Psoas muscle (tissue), 8 donors: ENCODE data around the gene RTP5. TPM values are rescaled to one million over a fixed set of nuclear protein-coding genes. Genes with fewer than 3 reads are reported as not detected.
A peak's percentile ranks its signal among the peaks of the same experiment; 100 is the strongest.
"Not testable (repeated sequence)": the region's sequence is repeated elsewhere in the genome, so short reads cannot be mapped to it uniquely, and the experiment has no call there.

Source experiments
- ATAC-seq, 4 donors: fragments of 200-7000 bp; cut with Tn5 transposase; one replicate each; pipeline ENCODE4 v1.9.1; 2020; ENCODE audit warnings: moderate library complexity in 3 of 4, mild to moderate bottlenecking in 2 of 4
- DNase-seq, 2 donors: peaks; one replicate each; pipeline ENCODE4 v3.0.0-alpha.2; 2020
- H3K27ac ChIP-seq: fragments of 200-600 bp; one replicate; pipeline ENCODE4 v1.8.0; 2022
- H3K27me3 ChIP-seq, 3 donors: fragments of 200-600 bp in 1 of 3; one replicate each; pipeline versions ENCODE4 v1.6.1 to v1.8.0; 2013 to 2022; ENCODE audit warnings: low read length in 2 of 3, mild to moderate bottlenecking in 2 of 3, moderate library complexity in 1 of 3; ENCODE audit not compliant: insufficient read depth in 3 of 3
- H3K36me3 ChIP-seq, 2 donors: fragments of 200-600 bp in 1 of 2; one replicate each; pipeline versions ENCODE4 v1.6.1 to v1.8.0; 2013 to 2022; ENCODE audit warnings: low read depth in 1 of 2, mild to moderate bottlenecking in 1 of 2, moderate library complexity in 1 of 2; ENCODE audit not compliant: insufficient read depth in 1 of 2
- H3K4me1 ChIP-seq: fragments of 200-600 bp; one replicate; pipeline ENCODE4 v1.8.0; 2022
- H3K4me3 ChIP-seq: fragments of 200-600 bp; one replicate; pipeline ENCODE4 v1.8.0; 2022; ENCODE audit warnings: mild to moderate bottlenecking
- H3K9me3 ChIP-seq: fragments of 200-600 bp; one replicate; pipeline ENCODE4 v1.8.0; 2022
- WGBS, 3 donors: extraction: QIAGEN DNeasy Blood & Tissue Kit; methylation state at CpG; one replicate each; pipeline versions ENCODE4 v1.1.6 to v1.1.7; 2013; 5-methylcytosine and 5-hydroxymethylcytosine counted together
- intact Hi-C, 2 donors: fragments of 100-400 bp; cut with DNase I; formaldehyde crosslinking; loops; one replicate each; pipeline versions ENCODE4 v1.11.0 to v1.14.2; 2022
- polyA plus RNA-seq, 3 donors: library from polyadenylated mRNA; stranded (reverse); fragments of 200-250 nt; gene quantifications; one replicate each; pipeline ENCODE4 v1.2.3, GENCODE V29; 2013
- total RNA-seq, 4 donors: library from RNA; stranded (reverse); fragmentation: NEBNext Ultra II Directional in 2 of 4; extraction: Animal tissue kit (Norgen Biotek cat#: 25700) in 2 of 4; gene quantifications; one replicate each; pipeline versions ENCODE4 v1.2.1 to v1.2.4, GENCODE V29; 2021 to 2023
- TF ChIP-seq, protein P1 (sequence below): fragments of 200-600 bp; IDR thresholded peaks from one replicate; pipeline ENCODE4 v1.8.0; 2022; ENCODE audit warnings: antibody characterized with exemption
- donor health status: healthy with polysubstance abuse.
- donor health status: DM: no; HTN: no; CAD: no; lungs with moderate emphysema.
- donor health status: Bipolar disorder and iron deficiency.
- donor health status: healthy.
- donor health status: DM: yes; HTN: yes; CAD: no.
- donor health status: DM: no; HTN: no; CAD: no.
- donor health status: DM: no; HTN: no; CAD: no.
- donor health status: DM: yes; HTN: yes; CAD: no.

The RTP5 gene
- total and polyA plus RNA-seq, 7 donors, result 0.01 TPM; not detected in 6

DNA sequence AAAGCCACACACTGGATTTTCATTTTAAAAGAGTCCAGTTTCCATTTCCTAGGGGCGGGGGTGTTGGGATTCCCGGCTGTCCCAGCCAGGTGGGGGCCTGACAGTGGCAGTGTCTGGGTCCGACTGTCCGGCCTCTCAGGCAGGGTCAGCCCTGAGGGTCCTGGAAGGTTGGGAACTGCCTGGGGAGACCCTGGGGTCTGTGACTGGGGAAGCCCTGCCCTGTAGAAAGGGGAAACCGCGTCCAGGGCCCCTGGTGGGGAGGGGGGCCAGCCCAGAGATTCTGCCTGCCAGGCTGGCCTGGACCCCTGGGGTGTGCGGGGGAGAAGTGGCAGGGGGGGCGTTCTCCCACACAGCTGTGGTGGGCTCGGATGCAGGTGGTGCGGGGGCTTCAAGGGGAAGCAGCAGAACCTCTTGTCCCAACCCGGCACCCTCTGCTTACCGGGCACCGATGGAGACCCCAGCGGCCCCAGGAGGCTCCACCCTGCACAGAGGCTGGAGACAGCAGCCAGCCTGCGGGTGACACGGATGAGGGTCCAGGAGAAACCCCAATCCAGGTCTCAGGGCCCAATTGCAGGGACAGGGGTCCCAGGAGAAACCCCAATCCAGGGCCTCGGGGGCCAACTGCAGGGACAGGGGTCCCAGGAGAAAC lies 4.9 kb downstream of the RTP5 start:
- Histone ChIP-seq H3K9me3 (no peaks in the 10 kb centered on the region), H3K27me3 (peaks cover 0 to 11% (median 2%) of the 10 kb centered on the region in 3 donors), H3K4me1 (no peaks in the 10 kb centered on the region), H3K27ac (no peak overlapping the region), H3K4me3 (no peak overlapping the region), H3K36me3 (no peaks in the 10 kb centered on the region)
- intact Hi-C loops, result no loop called here
- ATAC-seq, result no peak
- TF ChIP-seq, protein P1, sequence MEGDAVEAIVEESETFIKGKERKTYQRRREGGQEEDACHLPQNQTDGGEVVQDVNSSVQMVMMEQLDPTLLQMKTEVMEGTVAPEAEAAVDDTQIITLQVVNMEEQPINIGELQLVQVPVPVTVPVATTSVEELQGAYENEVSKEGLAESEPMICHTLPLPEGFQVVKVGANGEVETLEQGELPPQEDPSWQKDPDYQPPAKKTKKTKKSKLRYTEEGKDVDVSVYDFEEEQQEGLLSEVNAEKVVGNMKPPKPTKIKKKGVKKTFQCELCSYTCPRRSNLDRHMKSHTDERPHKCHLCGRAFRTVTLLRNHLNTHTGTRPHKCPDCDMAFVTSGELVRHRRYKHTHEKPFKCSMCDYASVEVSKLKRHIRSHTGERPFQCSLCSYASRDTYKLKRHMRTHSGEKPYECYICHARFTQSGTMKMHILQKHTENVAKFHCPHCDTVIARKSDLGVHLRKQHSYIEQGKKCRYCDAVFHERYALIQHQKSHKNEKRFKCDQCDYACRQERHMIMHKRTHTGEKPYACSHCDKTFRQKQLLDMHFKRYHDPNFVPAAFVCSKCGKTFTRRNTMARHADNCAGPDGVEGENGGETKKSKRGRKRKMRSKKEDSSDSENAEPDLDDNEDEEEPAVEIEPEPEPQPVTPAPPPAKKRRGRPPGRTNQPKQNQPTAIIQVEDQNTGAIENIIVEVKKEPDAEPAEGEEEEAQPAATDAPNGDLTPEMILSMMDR, result no peak
- WGBS, 3 donors, result 88 to 92% (median 90%) methylated on average over 15 to 17 of the region's 17 CpGs
- no peak for DNase-seq

DNA sequence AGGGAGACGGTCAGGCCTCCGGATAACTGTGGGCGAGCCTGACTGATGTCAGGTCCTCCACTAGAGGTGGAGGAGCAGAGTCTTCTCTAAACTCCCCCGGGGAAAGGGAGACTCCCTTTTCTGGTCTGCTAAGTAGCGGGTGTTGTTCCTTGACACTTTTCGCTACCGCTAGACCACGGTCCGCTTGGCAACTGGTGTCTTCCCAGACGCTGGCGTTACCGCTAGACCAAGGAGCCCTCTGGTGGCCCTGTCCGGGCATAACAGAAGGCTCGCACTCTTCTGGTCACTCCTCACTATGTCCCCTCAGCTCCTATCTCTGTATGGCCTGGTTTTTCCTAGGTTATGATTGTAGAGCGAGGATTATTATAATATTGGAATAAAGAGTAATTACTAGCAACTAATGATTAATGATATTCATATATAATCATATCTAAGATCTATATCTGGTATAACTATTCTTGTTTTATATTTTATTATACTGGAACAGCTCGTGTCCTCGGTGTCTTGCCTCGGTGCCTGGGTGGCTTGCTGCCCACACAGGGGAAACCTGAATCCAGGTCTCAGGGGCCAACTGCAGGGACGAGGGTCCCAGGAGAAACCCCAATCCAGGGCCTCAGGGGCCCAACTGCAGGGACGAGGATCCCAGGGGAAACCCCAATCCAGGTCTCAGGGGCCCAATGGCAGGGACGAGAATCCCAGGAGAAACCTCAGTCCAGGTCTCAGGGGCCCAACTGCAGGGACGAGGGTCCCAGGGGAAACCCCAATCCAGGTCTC lies 6.4 kb downstream of the RTP5 start:
- intact Hi-C loops, result loop anchor here (5.0 kb wide), 2 partner anchors 139 to 209 kb away; no protein-coding TSS in a partner anchor
- H3K27me3 ChIP-seq, result not testable (repeated sequence)

DNA sequence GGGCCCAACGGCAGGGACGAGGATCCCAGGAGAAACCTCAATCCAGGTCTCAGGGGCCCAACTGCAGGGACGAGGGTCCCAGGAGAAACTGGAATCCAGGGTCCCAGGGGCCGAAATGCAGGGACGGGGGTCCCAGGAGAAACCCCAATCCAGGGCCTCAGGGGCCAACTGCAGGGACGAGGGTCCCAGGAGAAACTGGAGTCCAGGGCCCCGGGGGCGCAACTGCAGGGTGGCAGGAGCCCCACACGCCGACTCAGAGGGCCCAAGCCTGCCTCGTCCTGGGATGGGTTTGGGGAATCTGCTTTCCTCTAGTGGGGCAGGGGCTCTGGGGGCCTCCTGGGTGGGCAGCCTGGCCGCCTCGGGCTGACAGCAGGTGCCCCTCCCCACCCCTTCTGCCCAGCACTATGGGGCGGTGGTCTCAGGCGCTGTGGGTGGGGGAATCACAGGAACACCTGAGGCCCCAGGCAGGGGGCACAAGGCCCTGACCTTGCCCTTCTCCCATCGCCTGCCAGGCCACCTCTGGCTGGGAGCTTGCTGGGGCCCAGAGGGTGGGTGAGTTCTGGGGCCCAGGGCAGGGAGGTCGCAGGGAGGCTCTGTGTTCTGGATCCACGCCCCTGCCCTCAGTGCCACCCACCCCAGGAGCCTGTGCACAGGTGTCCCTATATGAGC lies 7.1 kb downstream of the RTP5 start:
- 84 to 90% (median 84%) methylated on average over 18 of the region's 18 CpGs for WGBS, 3 donors
- Histone ChIP-seq H3K9me3 (no peaks in the 10 kb centered on the region), H3K27ac (no peak overlapping the region), H3K4me3 (no peak overlapping the region), H3K27me3 (peaks cover 0 to 2% (median 0%) of the 10 kb centered on the region in 3 donors), H3K36me3 (no peaks in the 10 kb centered on the region), H3K4me1 (no peaks in the 10 kb centered on the region)
- peak in 1 of 2 donors; percentile 10 for DNase-seq
- TF ChIP-seq, protein P1, result no peak
- intact Hi-C loops, result loop anchor here (5.0 kb wide), 2 partner anchors 139 to 209 kb away; no protein-coding TSS in a partner anchor
- ATAC-seq, result no peak

More for the DNA sequence above, 6.4 kb downstream of the RTP5 start:
- H3K36me3 ChIP-seq, H3K4me1 ChIP-seq, H3K4me3 ChIP-seq, H3K9me3 ChIP-seq, ATAC-seq, H3K27ac ChIP-seq: not testable (repeated sequence)
- 50 to 87% (median 54%) methylated on average over 12 to 22 of the region's 22 CpGs for WGBS, 3 donors
- peak in 1 of 2 donors; percentile 51 for DNase-seq

DNA sequence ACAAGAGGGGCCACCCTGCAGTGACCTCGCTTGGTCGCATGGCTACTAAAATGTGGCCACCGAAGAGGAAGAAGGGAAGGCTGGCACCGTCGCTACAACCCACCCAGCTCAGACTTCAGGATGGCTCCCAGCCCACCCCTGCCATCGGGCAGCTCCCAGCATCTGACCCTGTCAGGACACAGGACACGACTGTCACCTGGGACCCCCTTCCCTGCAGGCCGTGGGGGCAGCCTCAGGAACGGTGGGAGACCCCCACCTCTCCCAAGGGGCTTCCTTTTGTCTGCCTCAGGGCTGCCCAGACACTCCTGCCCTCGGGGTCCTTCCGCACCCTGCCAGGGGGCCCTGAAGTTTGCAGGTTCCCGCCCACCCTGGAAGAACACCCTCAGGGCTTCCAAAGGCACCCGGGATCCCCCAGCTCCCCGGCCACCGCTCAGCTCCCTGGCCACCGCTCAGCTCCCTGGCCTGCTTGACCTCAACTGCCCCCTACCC lies 7.7 kb downstream of the RTP5 start:
- H3K36me3 ChIP-seq, result no peaks in the 10 kb centered on the region
- ATAC-seq, result no peak
- no peaks in the 10 kb centered on the region for H3K9me3 ChIP-seq
- TF ChIP-seq, protein P1, result no peak
- WGBS, 3 donors, result 70 to 73% (median 71%) methylated on average over 9 to 16 of the region's 16 CpGs
- no peak overlapping the region for H3K4me3 ChIP-seq
- H3K4me1 ChIP-seq, result peaks cover 6% of the 10 kb centered on the region
- peak in 1 of 2 donors; percentile 14 for DNase-seq
- intact Hi-C loops, result loop anchor here (5.0 kb wide), 2 partner anchors 140 to 210 kb away; no protein-coding TSS in a partner anchor
- H3K27me3 ChIP-seq, result peaks cover 0 to 2% (median 0%) of the 10 kb centered on the region in 3 donors
- H3K27ac ChIP-seq, result no peak overlapping the region
